ENCODE results near the gene CRACR2A.

CRACR2A gene

DNA sequence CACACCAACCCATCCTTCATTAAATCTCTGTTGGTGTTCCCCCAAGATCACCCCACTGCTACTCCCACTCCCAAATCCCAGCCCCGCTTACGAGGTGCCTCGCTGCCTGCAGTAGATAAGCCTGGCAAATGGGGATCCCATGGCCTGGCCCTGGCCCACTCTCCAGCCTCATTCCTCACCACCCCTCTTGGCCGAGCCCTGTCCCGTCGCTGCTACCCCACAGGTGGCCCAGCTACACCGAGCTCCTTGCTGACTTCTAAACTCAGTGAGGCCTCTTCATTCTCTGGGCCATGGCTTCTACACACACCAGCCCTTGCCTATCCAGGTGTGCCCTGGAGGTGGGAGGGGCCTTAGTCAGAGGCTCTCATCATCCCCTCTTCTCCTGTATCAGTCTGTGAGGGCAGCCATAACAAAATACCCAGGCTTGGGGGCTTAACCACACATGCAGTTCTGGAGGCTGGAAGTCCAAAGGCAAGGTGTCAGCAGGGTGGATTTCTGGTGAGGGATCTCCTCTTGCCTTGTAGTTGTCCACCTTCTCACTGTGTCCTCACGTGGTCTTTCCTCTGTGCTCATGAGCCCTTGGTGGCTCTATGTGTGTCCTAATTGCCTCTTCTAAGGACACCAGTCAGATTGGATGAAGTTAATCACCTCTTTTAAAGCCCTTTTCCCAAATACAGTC lies 169.1 kb downstream of the CRACR2A start:
- Histone ChIP-seq H3K9me3 (ENCODE audit: control insufficient read depth, insufficient read depth, low read length) (no peaks in the 10 kb centered on the region), H3K36me3 (ENCODE audit: control insufficient read depth, insufficient read depth, low read length) (no peaks in the 10 kb centered on the region), H3K4me1 (ENCODE audit: control insufficient read depth, insufficient read depth, low read length) (peaks cover 2% of the 10 kb centered on the region; the same call in 1 of the 2 replicates), H3K4me3 (ENCODE audit: low read length) (no peak overlapping the region), H3K27me3 (ENCODE audit: control insufficient read depth, insufficient read depth, low read length) (no peaks in the 10 kb centered on the region), H3K27ac (ENCODE audit: low read length) (no peak overlapping the region)
- WGBS (ENCODE audit: insufficient coverage, insufficient read length) = no CpG with 5 or more reads among the region's 8 CpGs
- no peak for DNase-seq (ENCODE audit: low read depth, low spot score)

DNA sequence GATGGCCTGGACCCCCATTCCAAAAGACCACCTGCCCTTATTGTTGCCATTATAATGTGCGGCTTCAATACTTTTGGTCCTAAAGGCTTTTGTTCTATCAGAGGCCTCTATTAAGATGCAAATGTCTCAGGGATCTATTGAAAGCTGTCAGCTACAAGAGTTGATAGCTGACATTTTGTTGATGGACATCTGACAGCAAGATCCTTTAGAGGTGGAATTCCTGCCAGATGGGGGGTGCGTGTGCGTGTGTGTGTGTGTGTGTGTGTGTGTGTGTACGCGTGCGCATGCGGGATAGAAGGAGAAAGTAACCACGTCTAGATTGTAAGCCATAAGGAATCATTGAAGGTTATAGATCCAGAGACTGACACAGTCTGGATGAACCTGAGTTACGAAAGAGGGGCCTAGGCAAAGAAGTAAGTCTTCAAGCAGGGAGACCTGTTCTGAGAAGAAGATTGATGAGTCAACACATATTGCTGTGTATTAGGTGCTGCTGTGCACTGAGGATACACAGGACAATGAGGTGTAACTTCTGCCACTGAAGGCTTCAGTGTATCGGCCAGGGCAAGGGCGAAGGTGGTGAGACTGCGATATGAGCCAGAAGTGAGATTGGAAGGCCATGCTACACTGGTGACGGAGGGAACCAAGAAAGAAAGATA lies 172.7 kb downstream of the CRACR2A start:
- Histone ChIP-seq H3K27ac (ENCODE audit: low read length) (no peak overlapping the region), H3K27me3 (ENCODE audit: control insufficient read depth, insufficient read depth, low read length) (no peaks in the 10 kb centered on the region), H3K9me3 (ENCODE audit: control insufficient read depth, insufficient read depth, low read length) (no peaks in the 10 kb centered on the region), H3K4me1 (ENCODE audit: control insufficient read depth, insufficient read depth, low read length) (no peaks in the 10 kb centered on the region; the same call in 1 of the 2 replicates), H3K4me3 (ENCODE audit: low read length) (no peak overlapping the region), H3K36me3 (ENCODE audit: control insufficient read depth, insufficient read depth, low read length) (no peaks in the 10 kb centered on the region)
- WGBS (ENCODE audit: insufficient coverage, insufficient read length) = no CpG with 5 or more reads among the region's 13 CpGs
- DNase-seq (ENCODE audit: low read depth, low spot score) = no peak

GRCh38 chr12:3579446-3580093 lies 173.3 kb downstream of the CRACR2A start:
- Histone ChIP-seq H3K4me3 (ENCODE audit: low read length) (no peak overlapping the region), H3K27ac (ENCODE audit: low read length) (no peak overlapping the region), H3K9me3 (ENCODE audit: control insufficient read depth, insufficient read depth, low read length) (no peaks in the 10 kb centered on the region), H3K36me3 (ENCODE audit: control insufficient read depth, insufficient read depth, low read length) (no peaks in the 10 kb centered on the region), H3K27me3 (ENCODE audit: control insufficient read depth, insufficient read depth, low read length) (no peaks in the 10 kb centered on the region), H3K4me1 (ENCODE audit: control insufficient read depth, insufficient read depth, low read length) (no peaks in the 10 kb centered on the region; the same call in 1 of the 2 replicates)
- WGBS (ENCODE audit: insufficient coverage, insufficient read length) = no CpG with 5 or more reads among the region's 15 CpGs
- DNase-seq (ENCODE audit: low read depth, low spot score) = no peak

DNA sequence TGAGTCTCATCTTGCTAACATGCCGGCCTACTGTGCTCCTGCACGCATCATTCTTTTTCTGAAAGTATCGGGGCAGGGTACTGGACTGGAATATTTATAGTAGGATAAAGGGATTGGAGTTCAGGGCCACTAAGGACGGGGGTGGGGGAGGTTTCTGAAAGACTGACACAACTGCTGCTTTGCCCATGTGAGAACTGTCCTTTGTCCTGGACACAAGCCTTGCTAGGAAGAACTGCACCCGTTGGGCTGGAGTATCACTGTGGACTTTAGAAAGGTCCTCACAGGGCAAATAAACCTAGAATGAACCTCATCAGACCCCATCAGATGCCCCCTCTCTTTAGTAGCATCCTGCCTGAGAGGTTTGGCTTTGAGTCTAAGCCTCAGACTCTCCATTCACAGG lies 174.4 kb downstream of the CRACR2A start:
- DNase-seq (ENCODE audit: low read depth, low spot score) = no peak
- Histone ChIP-seq H3K4me3 (ENCODE audit: low read length) (no peak overlapping the region), H3K27ac (ENCODE audit: low read length) (no peak overlapping the region), H3K4me1 (ENCODE audit: control insufficient read depth, insufficient read depth, low read length) (no peaks in the 10 kb centered on the region; the same call in 1 of the 2 replicates), H3K9me3 (ENCODE audit: control insufficient read depth, insufficient read depth, low read length) (no peaks in the 10 kb centered on the region), H3K27me3 (ENCODE audit: control insufficient read depth, insufficient read depth, low read length) (no peaks in the 10 kb centered on the region), H3K36me3 (ENCODE audit: control insufficient read depth, insufficient read depth, low read length) (no peaks in the 10 kb centered on the region)
- WGBS (ENCODE audit: insufficient coverage, insufficient read length) = no CpG with 5 or more reads among the region's 5 CpGs

DNA sequence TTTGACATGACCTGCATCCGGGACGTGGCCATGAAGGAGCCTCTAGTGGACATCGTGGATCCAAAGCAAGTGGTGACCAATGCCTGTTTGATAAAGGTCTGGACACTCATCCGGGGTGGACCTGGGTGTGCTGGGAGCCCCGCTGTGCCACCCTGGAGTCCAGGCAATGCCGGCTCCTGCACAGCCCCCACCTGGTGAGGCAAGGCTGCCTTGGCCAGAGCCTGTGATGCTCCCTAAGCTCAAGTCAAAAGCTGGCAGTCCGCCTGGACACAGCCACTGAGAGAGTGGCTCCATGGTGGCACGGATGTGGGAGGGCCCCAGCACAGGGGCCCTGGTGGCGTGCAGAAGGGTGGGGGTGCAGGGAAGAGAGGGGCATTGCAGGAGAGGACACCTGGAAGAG lies 176.0 kb downstream of the CRACR2A start:
- H3K4me3 ChIP-seq (ENCODE audit: low read length) = no peak overlapping the region
- H3K4me1 ChIP-seq (ENCODE audit: control insufficient read depth, insufficient read depth, low read length) = no peaks in the 10 kb centered on the region; the same call in 1 of the 2 replicates
- no peaks in the 10 kb centered on the region for H3K27me3 ChIP-seq (ENCODE audit: control insufficient read depth, insufficient read depth, low read length)
- no CpG with 5 or more reads among the region's 9 CpGs for whole genome bisulfite sequencing (ENCODE audit: insufficient coverage, insufficient read length)
- H3K36me3 ChIP-seq (ENCODE audit: control insufficient read depth, insufficient read depth, low read length) = no peaks in the 10 kb centered on the region
- H3K27ac ChIP-seq (ENCODE audit: low read length) = no peak overlapping the region
- DNase-seq (ENCODE audit: low read depth, low spot score) = no peak
- no peaks in the 10 kb centered on the region for H3K9me3 ChIP-seq (ENCODE audit: control insufficient read depth, insufficient read depth, low read length)

DNA sequence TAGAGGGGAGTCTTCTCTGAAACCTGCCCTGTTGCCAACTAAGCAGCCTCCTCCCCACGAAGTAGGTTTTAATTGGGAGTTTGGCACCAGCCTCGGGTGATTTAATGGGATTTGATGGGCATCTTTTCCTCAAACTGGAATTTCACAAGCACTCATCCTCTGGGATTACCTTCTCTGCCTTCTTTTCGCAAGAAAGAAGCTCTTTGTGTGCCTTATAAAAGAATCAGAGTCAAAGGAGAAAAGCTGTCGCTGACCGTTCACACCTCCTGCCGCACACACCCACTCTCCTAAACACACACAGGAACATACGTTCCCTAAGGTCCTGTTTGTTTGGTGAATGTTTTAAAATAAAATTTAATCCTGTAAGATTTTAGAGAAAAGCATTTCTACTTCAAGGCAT lies 177.9 kb downstream of the CRACR2A start:
- no CpG with 5 or more reads among the region's 7 CpGs for WGBS (ENCODE audit: insufficient coverage, insufficient read length)
- no peak overlapping the region for H3K27ac ChIP-seq (ENCODE audit: low read length)
- H3K27me3 ChIP-seq (ENCODE audit: control insufficient read depth, insufficient read depth, low read length) = no peaks in the 10 kb centered on the region
- H3K36me3 ChIP-seq (ENCODE audit: control insufficient read depth, insufficient read depth, low read length) = no peaks in the 10 kb centered on the region
- no peak for DNase-seq (ENCODE audit: low read depth, low spot score)
- no peak overlapping the region for H3K4me3 ChIP-seq (ENCODE audit: low read length)
- no peaks in the 10 kb centered on the region; the same call in 1 of the 2 replicates for H3K4me1 ChIP-seq (ENCODE audit: control insufficient read depth, insufficient read depth, low read length)
- no peaks in the 10 kb centered on the region for H3K9me3 ChIP-seq (ENCODE audit: control insufficient read depth, insufficient read depth, low read length)

- Histone ChIP-seq H3K9me3 (ENCODE audit: control insufficient read depth, insufficient read depth, low read length) (no peaks in the 10 kb centered on the region), H3K36me3 (ENCODE audit: control insufficient read depth, insufficient read depth, low read length) (no peaks in the 10 kb centered on the region), H3K27ac (ENCODE audit: low read length) (no peak overlapping the region), H3K4me3 (ENCODE audit: low read length) (no peak overlapping the region), H3K27me3 (ENCODE audit: control insufficient read depth, insufficient read depth, low read length) (no peaks in the 10 kb centered on the region), H3K4me1 (ENCODE audit: control insufficient read depth, insufficient read depth, low read length) (no peaks in the 10 kb centered on the region; the same call in 1 of the 2 replicates)
- DNase-seq (ENCODE audit: low read depth, low spot score) = no peak
Measured at GRCh38 chr12:3572560-3572959, 180.3 kb downstream of the CRACR2A start.

- H3K4me1 ChIP-seq (ENCODE audit: control insufficient read depth, insufficient read depth, low read length) = no peaks in the 10 kb centered on the region; the same call in 1 of the 2 replicates
- H3K27me3 ChIP-seq (ENCODE audit: control insufficient read depth, insufficient read depth, low read length) = no peaks in the 10 kb centered on the region
- H3K36me3 ChIP-seq (ENCODE audit: control insufficient read depth, insufficient read depth, low read length) = no peaks in the 10 kb centered on the region
- no peak overlapping the region for H3K27ac ChIP-seq (ENCODE audit: low read length)
- DNase-seq (ENCODE audit: low read depth, low spot score) = no peak
- H3K4me3 ChIP-seq (ENCODE audit: low read length) = no peak overlapping the region
- H3K9me3 ChIP-seq (ENCODE audit: control insufficient read depth, insufficient read depth, low read length) = no peaks in the 10 kb centered on the region
Measured at GRCh38 chr12:3571724-3572123, 181.2 kb downstream of the CRACR2A start.

GRCh38 chr12:3571323-3571722 lies 181.6 kb downstream of the CRACR2A start:
- Histone ChIP-seq H3K9me3 (ENCODE audit: control insufficient read depth, insufficient read depth, low read length) (no peaks in the 10 kb centered on the region), H3K27me3 (ENCODE audit: control insufficient read depth, insufficient read depth, low read length) (no peaks in the 10 kb centered on the region), H3K4me3 (ENCODE audit: low read length) (no peak overlapping the region), H3K36me3 (ENCODE audit: control insufficient read depth, insufficient read depth, low read length) (no peaks in the 10 kb centered on the region), H3K4me1 (ENCODE audit: control insufficient read depth, insufficient read depth, low read length) (no peaks in the 10 kb centered on the region; the same call in 1 of the 2 replicates), H3K27ac (ENCODE audit: low read length) (no peak overlapping the region)
- no CpG with 5 or more reads among the region's 1 CpG for WGBS (ENCODE audit: insufficient coverage, insufficient read length)
- no peak for DNase-seq (ENCODE audit: low read depth, low spot score)

DNA sequence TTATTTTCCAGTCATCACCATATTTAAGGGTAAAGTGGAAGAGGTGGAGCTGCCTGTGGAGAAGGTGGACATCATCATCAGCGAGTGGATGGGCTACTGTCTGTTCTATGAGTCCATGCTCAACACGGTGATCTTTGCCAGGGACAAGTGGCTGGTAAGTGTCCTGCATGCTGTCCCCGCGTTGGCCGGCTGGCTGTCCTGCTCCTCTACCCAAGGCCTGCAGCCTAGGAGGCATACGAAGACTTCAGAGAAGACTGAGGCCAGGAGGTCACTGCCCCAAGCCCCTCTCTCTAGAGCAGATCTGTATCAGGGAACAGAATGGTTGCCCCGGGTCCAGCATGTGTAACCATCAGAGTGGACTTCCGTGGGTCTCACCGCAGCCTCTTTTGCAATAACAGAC lies 184.2 kb downstream of the CRACR2A start:
- Histone ChIP-seq H3K9me3 (ENCODE audit: control insufficient read depth, insufficient read depth, low read length) (no peaks in the 10 kb centered on the region), H3K27ac (ENCODE audit: low read length) (no peak overlapping the region), H3K4me3 (ENCODE audit: low read length) (no peak overlapping the region), H3K27me3 (ENCODE audit: control insufficient read depth, insufficient read depth, low read length) (no peaks in the 10 kb centered on the region), H3K4me1 (ENCODE audit: control insufficient read depth, insufficient read depth, low read length) (no peaks in the 10 kb centered on the region; the same call in 1 of the 2 replicates), H3K36me3 (ENCODE audit: control insufficient read depth, insufficient read depth, low read length) (no peaks in the 10 kb centered on the region)
- no CpG with 5 or more reads among the region's 9 CpGs for WGBS (ENCODE audit: insufficient coverage, insufficient read length)
- no peak for DNase-seq (ENCODE audit: low read depth, low spot score)
